Measurements from ENCODE around the gene LMAN2L.

Gene LMAN2L

GRCh38 chr2:96730212-96730611 is 9.7 kb downstream of the LMAN2L start:
- H3K4me1 ChIP-seq (ENCODE audit: control insufficient read depth, insufficient read depth, low read length) = no peaks in the 10 kb centered on the region
- H3K9me3 ChIP-seq (ENCODE audit: control insufficient read depth, insufficient read depth, low read length) = no peaks in the 10 kb centered on the region
- H3K36me3 ChIP-seq (ENCODE audit: control insufficient read depth, insufficient read depth, low read length) = peaks cover 30% of the 10 kb centered on the region
- H3K9ac ChIP-seq (ENCODE audit: low read depth, low read length) = no peak overlapping the region
- no peak overlapping the region for H3K4me3 ChIP-seq (ENCODE audit: low read depth, low read length)
- no peaks in the 10 kb centered on the region for H3K27me3 ChIP-seq (ENCODE audit: control insufficient read depth, insufficient read depth, low read length)

DNA sequence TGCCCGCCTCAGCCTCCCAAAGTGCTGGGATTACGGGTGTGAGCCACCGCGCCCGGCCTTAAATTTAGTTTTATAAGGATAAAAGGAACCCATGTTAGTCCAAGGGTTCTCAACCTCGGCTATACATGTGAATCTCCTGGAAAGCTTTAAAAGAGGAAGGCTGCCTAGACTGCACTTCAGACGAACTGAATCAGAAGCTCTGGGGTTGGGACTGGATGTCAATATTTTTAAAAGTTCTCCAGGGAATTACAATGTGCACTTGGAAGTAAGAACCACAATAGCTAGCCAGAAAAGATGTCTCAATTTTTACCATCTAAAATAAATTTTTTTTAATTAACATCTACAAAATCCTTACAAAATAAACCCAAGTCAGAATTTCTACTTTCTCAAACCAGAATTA is 10.1 kb downstream of the LMAN2L start:
- Histone ChIP-seq H3K36me3 (ENCODE audit: control insufficient read depth, insufficient read depth, low read length) (peaks cover 30% of the 10 kb centered on the region), H3K9me3 (ENCODE audit: control insufficient read depth, insufficient read depth, low read length) (no peaks in the 10 kb centered on the region), H3K27me3 (ENCODE audit: control insufficient read depth, insufficient read depth, low read length) (no peaks in the 10 kb centered on the region), H3K9ac (ENCODE audit: low read depth, low read length) (no peak overlapping the region), H3K4me3 (ENCODE audit: low read depth, low read length) (no peak overlapping the region), H3K4me1 (ENCODE audit: control insufficient read depth, insufficient read depth, low read length) (no peaks in the 10 kb centered on the region)

GRCh38 chr2:96727431-96727830 is 12.4 kb downstream of the LMAN2L start:
- Histone ChIP-seq H3K4me3 (ENCODE audit: low read depth, low read length) (no peak overlapping the region), H3K27me3 (ENCODE audit: control insufficient read depth, insufficient read depth, low read length) (no peaks in the 10 kb centered on the region), H3K9ac (ENCODE audit: low read depth, low read length) (no peak overlapping the region), H3K36me3 (ENCODE audit: control insufficient read depth, insufficient read depth, low read length) (peaks cover 15% of the 10 kb centered on the region), H3K9me3 (ENCODE audit: control insufficient read depth, insufficient read depth, low read length) (no peaks in the 10 kb centered on the region), H3K4me1 (ENCODE audit: control insufficient read depth, insufficient read depth, low read length) (no peaks in the 10 kb centered on the region)

GRCh38 chr2:96726131-96726530 is 13.7 kb downstream of the LMAN2L start:
- Histone ChIP-seq H3K27me3 (ENCODE audit: control insufficient read depth, insufficient read depth, low read length) (no peaks in the 10 kb centered on the region), H3K4me1 (ENCODE audit: control insufficient read depth, insufficient read depth, low read length) (no peaks in the 10 kb centered on the region), H3K36me3 (ENCODE audit: control insufficient read depth, insufficient read depth, low read length) (peaks cover 10% of the 10 kb centered on the region), H3K9me3 (ENCODE audit: control insufficient read depth, insufficient read depth, low read length) (no peaks in the 10 kb centered on the region), H3K9ac (ENCODE audit: low read depth, low read length) (no peak overlapping the region), H3K4me3 (ENCODE audit: low read depth, low read length) (no peak overlapping the region)

DNA sequence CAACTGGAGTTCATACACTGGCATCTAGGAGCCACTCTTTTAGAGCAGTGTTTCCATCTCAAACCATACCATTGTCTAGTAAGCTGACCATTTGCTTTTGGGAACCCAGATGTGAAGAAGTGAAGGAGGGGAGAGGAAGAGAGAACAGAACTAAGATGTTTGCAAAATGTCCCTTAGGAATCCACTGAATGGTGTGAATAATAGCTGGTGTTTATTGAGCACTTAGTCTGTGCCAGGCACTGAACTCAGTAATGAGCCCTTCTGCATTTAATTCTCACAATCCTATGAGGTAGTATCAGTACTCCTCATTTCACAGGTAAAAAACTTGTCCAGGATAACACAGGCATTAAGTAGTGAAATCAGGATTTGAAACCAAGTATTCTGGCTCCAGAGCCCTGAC is 23.5 kb downstream of the LMAN2L start:
- peaks cover 7% of the 10 kb centered on the region for H3K36me3 ChIP-seq (ENCODE audit: control insufficient read depth, insufficient read depth, low read length)
- no peaks in the 10 kb centered on the region for H3K9me3 ChIP-seq (ENCODE audit: control insufficient read depth, insufficient read depth, low read length)
- no peak overlapping the region for H3K9ac ChIP-seq (ENCODE audit: low read depth, low read length)
- H3K4me3 ChIP-seq (ENCODE audit: low read depth, low read length) = no peak overlapping the region
- no peaks in the 10 kb centered on the region for H3K4me1 ChIP-seq (ENCODE audit: control insufficient read depth, insufficient read depth, low read length)
- no peaks in the 10 kb centered on the region for H3K27me3 ChIP-seq (ENCODE audit: control insufficient read depth, insufficient read depth, low read length)

DNA sequence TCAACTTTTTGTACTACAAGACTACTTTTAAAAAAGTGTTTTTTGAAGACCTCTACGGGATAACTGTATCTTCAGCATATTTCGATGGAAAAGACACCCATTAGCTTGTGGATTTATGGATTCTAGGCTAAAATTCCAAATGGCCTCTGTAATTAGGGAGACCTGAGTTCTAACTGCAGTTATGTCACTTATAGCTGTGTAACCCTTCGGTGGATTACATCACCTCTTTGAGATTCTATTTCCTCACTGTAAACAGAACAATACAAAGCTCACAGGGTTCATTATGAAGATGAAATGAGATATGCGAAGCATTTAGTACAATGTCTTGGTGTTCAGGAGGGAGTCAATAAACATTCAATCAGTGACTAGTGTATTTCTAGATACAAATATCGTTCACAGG is 24.2 kb downstream of the LMAN2L start:
- H3K4me1 ChIP-seq (ENCODE audit: control insufficient read depth, insufficient read depth, low read length) = no peaks in the 10 kb centered on the region
- H3K9ac ChIP-seq (ENCODE audit: low read depth, low read length) = no peak overlapping the region
- H3K36me3 ChIP-seq (ENCODE audit: control insufficient read depth, insufficient read depth, low read length) = peaks cover 13% of the 10 kb centered on the region
- no peaks in the 10 kb centered on the region for H3K27me3 ChIP-seq (ENCODE audit: control insufficient read depth, insufficient read depth, low read length)
- no peak overlapping the region for H3K4me3 ChIP-seq (ENCODE audit: low read depth, low read length)
- H3K9me3 ChIP-seq (ENCODE audit: control insufficient read depth, insufficient read depth, low read length) = no peaks in the 10 kb centered on the region

DNA sequence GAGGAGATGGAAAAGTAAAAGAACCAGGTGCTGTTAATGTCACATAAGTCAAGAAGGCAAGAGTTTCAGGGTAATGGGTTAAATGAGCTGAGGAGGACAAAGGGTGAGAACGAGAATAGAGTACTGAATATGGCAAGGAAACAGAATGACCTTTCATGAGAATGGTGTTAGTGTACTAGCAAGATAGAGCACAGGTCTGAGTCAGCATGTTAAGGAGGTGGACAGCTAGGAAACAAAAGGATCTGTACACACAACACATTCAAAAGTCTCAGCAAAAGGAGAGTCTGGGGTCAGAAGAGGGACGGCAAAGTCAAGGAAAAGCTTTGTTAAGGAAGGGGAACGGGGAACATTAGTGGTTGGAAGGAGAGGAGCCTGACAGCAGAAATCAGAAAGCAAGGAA is 28.9 kb downstream of the LMAN2L start:
- Histone ChIP-seq H3K4me1 (ENCODE audit: control insufficient read depth, insufficient read depth, low read length) (no peaks in the 10 kb centered on the region), H3K9me3 (ENCODE audit: control insufficient read depth, insufficient read depth, low read length) (no peaks in the 10 kb centered on the region), H3K4me3 (ENCODE audit: low read depth, low read length) (no peak overlapping the region), H3K36me3 (ENCODE audit: control insufficient read depth, insufficient read depth, low read length) (peaks cover 39% of the 10 kb centered on the region), H3K27me3 (ENCODE audit: control insufficient read depth, insufficient read depth, low read length) (no peaks in the 10 kb centered on the region), H3K9ac (ENCODE audit: low read depth, low read length) (no peak overlapping the region)

DNA sequence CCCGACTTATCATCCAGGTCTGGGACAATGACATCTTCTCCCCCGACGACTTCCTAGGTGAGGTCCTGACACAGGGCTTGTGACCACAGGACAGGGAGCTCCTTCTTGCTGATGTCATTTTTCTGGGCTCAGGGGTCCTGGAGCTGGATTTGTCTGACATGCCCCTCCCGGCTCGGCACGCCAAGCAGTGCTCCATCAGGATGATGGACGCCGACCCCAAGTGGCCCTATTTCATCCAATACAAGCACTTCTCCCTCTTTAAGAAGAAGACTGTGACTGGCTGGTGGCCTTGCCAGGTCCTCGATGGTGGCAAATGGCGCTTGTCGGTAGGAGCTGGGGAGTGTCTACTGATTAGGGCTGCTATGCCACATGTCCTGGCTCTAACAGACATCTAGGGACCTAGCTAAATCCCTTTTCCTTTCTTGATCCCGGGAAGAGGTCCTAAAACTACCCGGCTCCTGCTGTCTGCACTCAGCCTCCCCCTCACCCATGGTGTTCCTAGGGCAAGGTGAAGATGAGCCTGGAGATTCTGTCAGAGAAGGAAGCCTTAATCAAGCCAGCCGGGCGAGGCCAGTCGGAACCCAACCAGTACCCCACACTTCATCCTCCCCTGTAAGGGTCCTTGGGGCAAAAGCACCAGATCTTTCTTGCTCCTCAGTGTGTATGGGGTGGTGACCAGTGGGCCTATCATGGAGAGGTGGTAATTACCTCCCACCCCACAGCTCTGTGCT is 36.7 kb downstream of the LMAN2L start:
- Histone ChIP-seq H3K9ac (ENCODE audit: low read depth, low read length) (no peak overlapping the region), H3K4me3 (ENCODE audit: low read depth, low read length) (no peak overlapping the region), H3K36me3 (ENCODE audit: control insufficient read depth, insufficient read depth, low read length) (peaks cover 37% of the 10 kb centered on the region), H3K9me3 (ENCODE audit: control insufficient read depth, insufficient read depth, low read length) (no peaks in the 10 kb centered on the region), H3K27me3 (ENCODE audit: control insufficient read depth, insufficient read depth, low read length) (no peaks in the 10 kb centered on the region), H3K4me1 (ENCODE audit: control insufficient read depth, insufficient read depth, low read length) (no peaks in the 10 kb centered on the region)

- Histone ChIP-seq H3K9me3 (ENCODE audit: control insufficient read depth, insufficient read depth, low read length) (no peaks in the 10 kb centered on the region), H3K27me3 (ENCODE audit: control insufficient read depth, insufficient read depth, low read length) (no peaks in the 10 kb centered on the region), H3K36me3 (ENCODE audit: control insufficient read depth, insufficient read depth, low read length) (peaks cover 31% of the 10 kb centered on the region), H3K4me1 (ENCODE audit: control insufficient read depth, insufficient read depth, low read length) (no peaks in the 10 kb centered on the region), H3K4me3 (ENCODE audit: low read depth, low read length) (no peak overlapping the region), H3K9ac (ENCODE audit: low read depth, low read length) (no peak overlapping the region)
Measured at GRCh38 chr2:96702098-96702785, 37.6 kb downstream of the LMAN2L start.

DNA sequence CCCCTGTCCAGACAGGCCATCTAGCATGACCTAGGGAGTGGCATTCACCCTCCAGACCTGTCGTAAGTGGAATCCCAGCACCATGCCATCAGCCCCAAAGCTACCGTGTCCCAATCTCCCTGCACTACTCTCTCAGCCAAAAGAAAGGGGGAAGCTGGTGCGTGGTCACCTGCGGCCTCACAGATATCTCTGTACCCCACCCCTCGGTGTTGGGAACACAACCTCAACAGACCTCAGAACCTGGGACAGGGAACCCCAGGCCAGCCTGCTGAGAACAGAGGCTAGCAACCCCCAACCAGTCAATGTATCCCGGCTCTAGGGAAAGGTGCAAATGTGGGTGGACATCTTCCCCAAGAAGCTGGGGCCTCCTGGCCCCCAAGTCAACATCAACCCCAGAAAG is 38.2 kb downstream of the LMAN2L start:
- no peak overlapping the region for H3K4me3 ChIP-seq (ENCODE audit: low read depth, low read length)
- no peaks in the 10 kb centered on the region for H3K9me3 ChIP-seq (ENCODE audit: control insufficient read depth, insufficient read depth, low read length)
- H3K4me1 ChIP-seq (ENCODE audit: control insufficient read depth, insufficient read depth, low read length) = no peaks in the 10 kb centered on the region
- H3K27me3 ChIP-seq (ENCODE audit: control insufficient read depth, insufficient read depth, low read length) = no peaks in the 10 kb centered on the region
- no peak overlapping the region for H3K9ac ChIP-seq (ENCODE audit: low read depth, low read length)
- H3K36me3 ChIP-seq (ENCODE audit: control insufficient read depth, insufficient read depth, low read length) = peaks cover 25% of the 10 kb centered on the region

- no peaks in the 10 kb centered on the region for H3K27me3 ChIP-seq (ENCODE audit: control insufficient read depth, insufficient read depth, low read length)
- peaks cover 11% of the 10 kb centered on the region for H3K36me3 ChIP-seq (ENCODE audit: control insufficient read depth, insufficient read depth, low read length)
- no peak overlapping the region for H3K4me3 ChIP-seq (ENCODE audit: low read depth, low read length)
- H3K9me3 ChIP-seq (ENCODE audit: control insufficient read depth, insufficient read depth, low read length) = no peaks in the 10 kb centered on the region
- no peaks in the 10 kb centered on the region for H3K4me1 ChIP-seq (ENCODE audit: control insufficient read depth, insufficient read depth, low read length)
- H3K9ac ChIP-seq (ENCODE audit: low read depth, low read length) = no peak overlapping the region
Measured at GRCh38 chr2:96700086-96700485, 39.8 kb downstream of the LMAN2L start.

DNA sequence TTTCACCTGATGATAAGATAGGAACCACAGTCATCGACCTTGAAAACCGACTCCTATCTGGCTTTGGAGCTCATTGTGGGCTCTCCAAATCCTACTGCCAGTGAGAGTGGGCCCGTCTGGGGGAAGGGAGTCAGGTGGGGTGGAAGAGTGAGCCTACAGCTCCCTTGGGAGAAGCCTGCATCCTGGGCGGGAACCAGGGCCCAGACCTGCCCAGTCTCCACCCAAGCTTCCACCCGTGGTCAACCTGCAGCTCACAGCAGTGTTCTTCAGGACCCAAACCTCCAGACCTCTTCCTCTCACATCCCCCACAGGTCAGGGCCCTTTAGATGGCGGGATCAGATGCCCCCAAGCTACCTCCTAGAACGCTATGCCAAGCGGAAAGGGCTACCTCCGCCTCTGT is 40.2 kb downstream of the LMAN2L start:
- no peaks in the 10 kb centered on the region for H3K9me3 ChIP-seq (ENCODE audit: control insufficient read depth, insufficient read depth, low read length)
- H3K27me3 ChIP-seq (ENCODE audit: control insufficient read depth, insufficient read depth, low read length) = no peaks in the 10 kb centered on the region
- no peaks in the 10 kb centered on the region for H3K4me1 ChIP-seq (ENCODE audit: control insufficient read depth, insufficient read depth, low read length)
- no peak overlapping the region for H3K4me3 ChIP-seq (ENCODE audit: low read depth, low read length)
- H3K36me3 ChIP-seq (ENCODE audit: control insufficient read depth, insufficient read depth, low read length) = peaks cover 6% of the 10 kb centered on the region
- H3K9ac ChIP-seq (ENCODE audit: low read depth, low read length) = no peak overlapping the region

Data from iPS-15b (cell line).